Psoas muscle (tissue), 8 donors: ENCODE data around the gene STAT6. TPM values are rescaled to one million over a fixed set of nuclear protein-coding genes. Genes with fewer than 3 reads are reported as not detected.
A peak's percentile ranks its signal among the peaks of the same experiment; 100 is the strongest.

Source experiments
- ATAC-seq, 4 donors: fragments of 200-7000 bp; cut with Tn5 transposase; one replicate each; pipeline ENCODE4 v1.9.1; 2020; ENCODE audit warnings: moderate library complexity in 3 of 4, mild to moderate bottlenecking in 2 of 4
- DNase-seq, 2 donors: peaks; one replicate each; pipeline ENCODE4 v3.0.0-alpha.2; 2020
- H3K27ac ChIP-seq: fragments of 200-600 bp; one replicate; pipeline ENCODE4 v1.8.0; 2022
- H3K27me3 ChIP-seq, 3 donors: fragments of 200-600 bp in 1 of 3; one replicate each; pipeline versions ENCODE4 v1.6.1 to v1.8.0; 2013 to 2022; ENCODE audit warnings: low read length in 2 of 3, mild to moderate bottlenecking in 2 of 3, moderate library complexity in 1 of 3; ENCODE audit not compliant: insufficient read depth in 3 of 3
- H3K36me3 ChIP-seq, 2 donors: fragments of 200-600 bp in 1 of 2; one replicate each; pipeline versions ENCODE4 v1.6.1 to v1.8.0; 2013 to 2022; ENCODE audit warnings: low read depth in 1 of 2, mild to moderate bottlenecking in 1 of 2, moderate library complexity in 1 of 2; ENCODE audit not compliant: insufficient read depth in 1 of 2
- H3K4me1 ChIP-seq: fragments of 200-600 bp; one replicate; pipeline ENCODE4 v1.8.0; 2022
- H3K4me3 ChIP-seq: fragments of 200-600 bp; one replicate; pipeline ENCODE4 v1.8.0; 2022; ENCODE audit warnings: mild to moderate bottlenecking
- H3K9me3 ChIP-seq: fragments of 200-600 bp; one replicate; pipeline ENCODE4 v1.8.0; 2022
- CTCF ChIP-seq: fragments of 200-600 bp; IDR thresholded peaks from one replicate; pipeline ENCODE4 v1.8.0; 2022; ENCODE audit warnings: antibody characterized with exemption
- WGBS, 3 donors: extraction: QIAGEN DNeasy Blood & Tissue Kit; methylation state at CpG; one replicate each; pipeline versions ENCODE4 v1.1.6 to v1.1.7; 2013; 5-methylcytosine and 5-hydroxymethylcytosine counted together
- intact Hi-C, 2 donors: fragments of 100-400 bp; cut with DNase I; formaldehyde crosslinking; loops; one replicate each; pipeline versions ENCODE4 v1.11.0 to v1.14.2; 2022
- polyA plus RNA-seq, 3 donors: library from polyadenylated mRNA; stranded (reverse); fragments of 200-250 nt; gene quantifications; one replicate each; pipeline ENCODE4 v1.2.3, GENCODE V29; 2013
- total RNA-seq, 4 donors: library from RNA; stranded (reverse); fragmentation: NEBNext Ultra II Directional in 2 of 4; extraction: Animal tissue kit (Norgen Biotek cat#: 25700) in 2 of 4; gene quantifications; one replicate each; pipeline versions ENCODE4 v1.2.1 to v1.2.4, GENCODE V29; 2021 to 2023
- donor health status: healthy with polysubstance abuse.
- donor health status: DM: no; HTN: no; CAD: no; lungs with moderate emphysema.
- donor health status: Bipolar disorder and iron deficiency.
- donor health status: healthy.
- donor health status: DM: yes; HTN: yes; CAD: no.
- donor health status: DM: no; HTN: no; CAD: no.
- donor health status: DM: no; HTN: no; CAD: no.
- donor health status: DM: yes; HTN: yes; CAD: no.

STAT6 gene
- total and polyA plus RNA-seq, 7 donors = 10.4 to 27.7 (median 14.1) TPM

- peak; percentile 65 to 78 for DNase-seq
- Histone ChIP-seq H3K36me3 (no peaks in the 10 kb centered on the region), H3K27ac (peak overlapping the region; percentile 78), H3K27me3 (no peaks in the 10 kb centered on the region), H3K4me1 (peaks cover 15% of the 10 kb centered on the region), H3K9me3 (no peaks in the 10 kb centered on the region), H3K4me3 (peak overlapping the region; percentile 72)
- ATAC-seq = peak; percentile 19 to 51 (median 47)
- WGBS, 3 donors = 2 to 5% (median 3%) methylated on average over 26 of the region's 26 CpGs
- TF ChIP-seq CTCF = peak; percentile 22
- intact Hi-C loops = no loop called here
These were observed 16.1 kb upstream of the STAT6 start for GRCh38 chr12:57127101-57127725.

DNA sequence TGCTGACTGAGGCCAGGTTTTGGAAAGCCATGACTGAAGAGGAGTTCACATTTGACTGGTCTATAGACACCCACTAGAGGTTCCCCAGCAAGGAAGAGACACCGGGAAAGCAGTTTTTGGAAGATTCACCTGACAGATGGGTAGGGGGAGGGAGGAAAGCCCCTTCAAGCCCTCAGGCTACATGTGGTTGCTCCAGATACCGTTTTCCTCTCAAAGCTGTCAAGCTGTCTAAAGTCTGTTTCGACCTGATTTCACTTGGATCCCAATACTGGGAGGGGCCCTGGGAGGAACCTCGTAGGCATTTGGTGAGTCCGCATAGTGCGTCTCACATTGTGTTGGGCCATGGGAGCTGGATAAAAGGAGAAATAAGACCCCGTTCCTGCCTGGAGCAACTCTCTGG is 15.4 kb upstream of the STAT6 start:
- Histone ChIP-seq H3K4me1 (peaks cover 9% of the 10 kb centered on the region), H3K27ac (peak overlapping the region; percentile 78), H3K9me3 (no peaks in the 10 kb centered on the region), H3K4me3 (peak overlapping the region; percentile 72), H3K36me3 (no peaks in the 10 kb centered on the region), H3K27me3 (no peaks in the 10 kb centered on the region)
- intact Hi-C loops = no loop called here
- 53 to 63% (median 54%) methylated on average over 7 of the region's 7 CpGs for WGBS, 3 donors
- DNase-seq (no peak), ATAC-seq (no peak)
- TF ChIP-seq CTCF = no peak

DNA sequence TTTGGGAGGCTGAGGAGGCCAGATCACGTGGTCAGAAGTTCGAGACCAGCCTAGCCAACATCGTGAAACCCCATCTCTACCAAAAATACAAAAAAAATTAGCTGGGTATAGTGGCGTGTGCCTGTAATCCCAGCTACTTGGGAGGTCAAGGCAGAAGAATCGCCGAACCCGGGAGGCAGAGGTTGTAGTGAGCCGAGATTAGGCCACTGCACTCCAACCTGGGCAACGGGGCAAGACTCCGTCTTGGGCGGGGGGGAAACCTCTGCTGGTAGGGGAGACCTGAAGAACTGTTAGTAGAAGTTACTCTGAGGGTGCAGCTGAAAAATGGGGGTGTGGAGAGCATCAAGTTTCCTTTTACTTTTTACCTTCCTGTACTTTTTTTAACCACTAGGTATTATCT is 14.9 kb upstream of the STAT6 start:
- no peak overlapping the region for H3K4me3 ChIP-seq
- ATAC-seq (no peak), DNase-seq (no peak)
- intact Hi-C loops = no loop called here
- no peaks in the 10 kb centered on the region for H3K27me3 ChIP-seq
- H3K36me3 ChIP-seq = no peaks in the 10 kb centered on the region
- H3K4me1 ChIP-seq = peaks cover 8% of the 10 kb centered on the region
- H3K27ac ChIP-seq = no peak overlapping the region
- WGBS, 3 donors = 91 to 94% (median 91%) methylated on average over 11 of the region's 11 CpGs
- H3K9me3 ChIP-seq = no peaks in the 10 kb centered on the region
- no peak for TF ChIP-seq CTCF

GRCh38 chr12:57124261-57124877 is 13.2 kb upstream of the STAT6 start:
- H3K27me3 ChIP-seq = no peaks in the 10 kb centered on the region
- intact Hi-C loops = loop anchor here (1.0 to 2.0 kb wide), 3 partner anchors 50 to 59 kb away; no protein-coding TSS in a partner anchor
- H3K4me1 ChIP-seq = peaks cover 8% of the 10 kb centered on the region
- peak in 1 of 2 donors; percentile 63 for DNase-seq
- H3K9me3 ChIP-seq = no peaks in the 10 kb centered on the region
- no peak overlapping the region for H3K4me3 ChIP-seq
- TF ChIP-seq CTCF = peak; percentile 98
- WGBS, 3 donors = 14 to 20% (median 15%) methylated on average over 10 of the region's 10 CpGs
- no peaks in the 10 kb centered on the region for H3K36me3 ChIP-seq
- ATAC-seq = peak; percentile 53 to 71 (median 64)
- H3K27ac ChIP-seq = no peak overlapping the region
